Measurements from ENCODE around the gene FGD6. TPM values are rescaled to one million over a fixed set of nuclear protein-coding genes. Genes with fewer than 3 reads are reported as not detected.

Gene FGD6
- total RNA-seq, 1 experiment from 2014 or later, result 18.2 TPM

DNA sequence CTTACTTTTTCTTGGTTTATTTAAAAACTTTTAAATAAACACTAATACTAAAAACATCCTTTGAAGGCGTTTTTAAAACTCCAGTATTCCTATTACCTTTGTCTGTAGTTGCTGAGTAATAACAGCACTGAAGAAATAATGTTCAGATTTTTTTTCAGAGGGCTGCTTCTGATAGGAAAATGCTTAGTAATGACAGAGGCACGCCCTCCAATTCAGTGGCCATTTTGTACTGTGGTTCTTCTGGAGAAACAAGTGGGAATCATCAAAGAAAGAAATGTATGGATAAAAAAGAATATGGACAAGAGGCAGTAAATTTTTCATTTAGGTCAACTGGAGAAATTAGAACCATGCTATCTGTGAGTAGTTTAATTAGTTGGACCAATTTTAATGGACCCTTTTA lies 13.9 kb upstream of the FGD6 start:
- H3K36me3 ChIP-seq (ENCODE audit: control insufficient read depth in 1 of 2, insufficient read depth in 2 of 2, low read length in 2 of 2), result no peaks in the 10 kb centered on the region
- ChIA-PET CTCF (no interaction called here), RAD21 (ENCODE audit: low non-redundant PET in 1 of 2, low total read pairs in 2 of 2, uncharacterized antibody in 2 of 2, unreplicated experiment in 2 of 2) (no interaction called here), POLR2A (interaction anchor here (1.4 kb wide), 1 partner anchor 243 kb away, joined by 3 read pairs; the partner anchor contains the start of gene METAP2)
- intact Hi-C loops (cut with micrococcal nuclease), result no loop called here
- no peaks in the 10 kb centered on the region for H3K9me2 ChIP-seq (ENCODE audit: insufficient read depth)
- H3K9ac ChIP-seq (ENCODE audit: low read length), result no peak overlapping the region
- H3K27me3 ChIP-seq (ENCODE audit: insufficient read depth, low read length), result no peaks in the 10 kb centered on the region
- peak overlapping the region; percentile 4; the same call in 1 of the 2 replicates for H3K4me2 ChIP-seq (ENCODE audit: low read length)
- TF ChIP-seq SRF (IDR thresholded peaks at IDR 0.05; ENCODE audit: low read depth), result no peak
- no peak for TF ChIP-seq ELF1 (IDR thresholded peaks at IDR 0.05; ENCODE audit: borderline replicate concordance, low read depth)
- no peak for TF ChIP-seq MAX (IDR thresholded peaks at IDR 0.05)
- TF ChIP-seq SIN3A (IDR thresholded peaks at IDR 0.05; ENCODE audit: low read depth), result no peak
- no peak for TF ChIP-seq POLR2A (IDR thresholded peaks at IDR 0.05; ENCODE audit: borderline replicate concordance, extremely low read depth, insufficient read depth, insufficient read length)
- TF ChIP-seq, protein P1, sequence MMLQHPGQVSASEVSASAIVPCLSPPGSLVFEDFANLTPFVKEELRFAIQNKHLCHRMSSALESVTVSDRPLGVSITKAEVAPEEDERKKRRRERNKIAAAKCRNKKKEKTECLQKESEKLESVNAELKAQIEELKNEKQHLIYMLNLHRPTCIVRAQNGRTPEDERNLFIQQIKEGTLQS (IDR thresholded peaks at IDR 0.05), result no peak
- no peak for TF ChIP-seq TCF7L2 (IDR thresholded peaks at IDR 0.05; ENCODE audit: borderline replicate concordance, extremely low read depth, insufficient read depth, insufficient read length)
- H3K9me3 ChIP-seq (ENCODE audit: control insufficient read depth in 1 of 2, insufficient read depth in 1 of 2, low read depth in 1 of 2, low read length in 2 of 2), result no peaks in the 10 kb centered on the region
- DNase-seq (ENCODE audit: low read depth, low spot score), result no peak
- no peak overlapping the region; the same call in 1 of the 2 replicates for H3K27ac ChIP-seq (ENCODE audit: low read depth, low read length)
- no peak for ATAC-seq
- no peak overlapping the region for H2AFZ ChIP-seq (ENCODE audit: low read depth, low read length, poor library complexity, severe bottlenecking)
- H3K79me2 ChIP-seq (ENCODE audit: insufficient read depth, low read length), result peaks cover 81% of the 10 kb centered on the region
- no TSS peak for BruUV-seq (replicated peaks)
- H4K20me1 ChIP-seq (ENCODE audit: insufficient read depth), result no peaks in the 10 kb centered on the region
- H3K4me3 ChIP-seq (replicated peaks in 1 of 2; ENCODE audit: low read depth in 1 of 2, low read length in 2 of 2), result no peak overlapping the region
- H3K4me1 ChIP-seq (ENCODE audit: control insufficient read depth in 1 of 2, insufficient read depth in 2 of 2, low read length in 2 of 2), result peaks cover 3 to 16% of the 10 kb centered on the region in 2 experiments; a peak in 3 of 4 replicates

GRCh38 chr12:95230313-95230712 lies 13.0 kb upstream of the FGD6 start:
- CTCF ChIA-PET, result no interaction called here
- no peaks in the 10 kb centered on the region for H3K9me3 ChIP-seq (ENCODE audit: control insufficient read depth in 1 of 2, insufficient read depth in 1 of 2, low read depth in 1 of 2, low read length in 2 of 2)
- intact Hi-C loops (cut with micrococcal nuclease), result no loop called here
- no peak overlapping the region for H3K4me2 ChIP-seq (ENCODE audit: low read length)
- TF ChIP-seq YY1 (IDR thresholded peaks at IDR 0.05; ENCODE audit: extremely low read depth, insufficient replicate concordance, low read depth, low read length), result no peak
- TF ChIP-seq CBX3 (IDR thresholded peaks at IDR 0.05; ENCODE audit: low read depth), result no peak
- TF ChIP-seq ZFX (IDR thresholded peaks at IDR 0.05), result no peak
- no peak for TF ChIP-seq SIN3A (IDR thresholded peaks at IDR 0.05; ENCODE audit: low read depth)
- TF ChIP-seq EZH2 (IDR thresholded peaks at IDR 0.05), result no peak
- no peak for TF ChIP-seq CEBPB (IDR thresholded peaks at IDR 0.05; ENCODE audit: low read depth)
- TF ChIP-seq SRF (IDR thresholded peaks at IDR 0.05; ENCODE audit: low read depth), result no peak
- no peak for TF ChIP-seq ZNF274 (IDR thresholded peaks at IDR 0.05; ENCODE audit: low read depth, low read length)
- POLR2A ChIA-PET, result interaction anchor here (1.4 kb wide), 1 partner anchor 244 kb away, joined by 3 read pairs; the partner anchor contains the start of gene METAP2
- no TSS peak for BruUV-seq (replicated peaks)
- no peaks in the 10 kb centered on the region for H4K20me1 ChIP-seq (ENCODE audit: insufficient read depth)
- peaks cover 88% of the 10 kb centered on the region for H3K79me2 ChIP-seq (ENCODE audit: insufficient read depth, low read length)
- H2AFZ ChIP-seq (ENCODE audit: low read depth, low read length, poor library complexity, severe bottlenecking), result no peak overlapping the region
- H3K9me2 ChIP-seq (ENCODE audit: insufficient read depth), result no peaks in the 10 kb centered on the region
- peaks cover 3 to 16% of the 10 kb centered on the region in 2 experiments; a peak in 3 of 4 replicates for H3K4me1 ChIP-seq (ENCODE audit: control insufficient read depth in 1 of 2, insufficient read depth in 2 of 2, low read length in 2 of 2)
- RAD21 ChIA-PET (ENCODE audit: low non-redundant PET in 1 of 2, low total read pairs in 2 of 2, uncharacterized antibody in 2 of 2, unreplicated experiment in 2 of 2), result no interaction called here
- DNase-seq (ENCODE audit: low read depth, low spot score), result no peak
- no peak overlapping the region for H3K4me3 ChIP-seq (replicated peaks in 1 of 2; ENCODE audit: low read depth in 1 of 2, low read length in 2 of 2)
- no peaks in the 10 kb centered on the region for H3K27me3 ChIP-seq (ENCODE audit: insufficient read depth, low read length)
- H3K27ac ChIP-seq (ENCODE audit: low read depth, low read length), result no peak overlapping the region
- no peak for ATAC-seq
- H3K9ac ChIP-seq (ENCODE audit: low read length), result no peak overlapping the region
- H3K36me3 ChIP-seq (ENCODE audit: control insufficient read depth in 1 of 2, insufficient read depth in 2 of 2, low read length in 2 of 2), result no peaks in the 10 kb centered on the region
